Measurements from ENCODE around the gene RBM33.
A peak's percentile ranks its signal among the peaks of the same experiment; 100 is the strongest.

Gene RBM33

GRCh38 chr7:155656891-155657290 is 12.4 kb downstream of the RBM33 start:
- no peak for DNase-seq
- intact Hi-C loops (cut with DNase I), result no loop called here

GRCh38 chr7:155660059-155660757 is 15.7 kb downstream of the RBM33 start:
- intact Hi-C loops (cut with DNase I), result no loop called here
- DNase-seq, result no peak

- intact Hi-C loops (cut with DNase I), result no loop called here
- DNase-seq, result no peak
These were observed 16.3 kb downstream of the RBM33 start for GRCh38 chr7:155660758-155661093.

GRCh38 chr7:155662343-155663043 is 18.0 kb downstream of the RBM33 start:
- intact Hi-C loops (cut with DNase I), result no loop called here
- DNase-seq, result no peak

- intact Hi-C loops (cut with DNase I), result no loop called here
- DNase-seq, result no peak
These were observed 19.5 kb downstream of the RBM33 start for GRCh38 chr7:155663937-155664336.

GRCh38 chr7:155665079-155665956 is 20.9 kb downstream of the RBM33 start:
- DNase-seq, result no peak

GRCh38 chr7:155665957-155666287 is 21.5 kb downstream of the RBM33 start:
- intact Hi-C loops (cut with DNase I), result no loop called here
- no peak for DNase-seq

More at GRCh38 chr7:155665079-155665956, 20.9 kb downstream of the RBM33 start:
- intact Hi-C loops (cut with DNase I), result no loop called here

- no peak for DNase-seq
- intact Hi-C loops (cut with DNase I), result no loop called here
These were observed 22.9 kb downstream of the RBM33 start for GRCh38 chr7:155667241-155667829.

GRCh38 chr7:155669717-155670505 is 25.4 kb downstream of the RBM33 start:
- DNase-seq, result peak in 9 of 42 donors; percentile 14 to 56 (median 21)
- intact Hi-C loops (cut with DNase I), result no loop called here

- peak in 2 of 42 donors; percentile 21 to 51 for DNase-seq
These were observed 26.1 kb downstream of the RBM33 start for GRCh38 chr7:155670521-155670920.

GRCh38 chr7:155674556-155674955 is 30.1 kb downstream of the RBM33 start:
- DNase-seq, result no peak
- intact Hi-C loops (cut with DNase I), result no loop called here

More at GRCh38 chr7:155670521-155670920, 26.1 kb downstream of the RBM33 start:
- intact Hi-C loops (cut with DNase I), result no loop called here

GRCh38 chr7:155676052-155676451 is 31.6 kb downstream of the RBM33 start:
- no peak for DNase-seq
- intact Hi-C loops (cut with DNase I), result no loop called here

GRCh38 chr7:155677688-155678087 is 33.2 kb downstream of the RBM33 start:
- intact Hi-C loops (cut with DNase I), result no loop called here
- DNase-seq, result no peak

GRCh38 chr7:155680124-155680523 is 35.7 kb downstream of the RBM33 start:
- no peak for DNase-seq
- intact Hi-C loops (cut with DNase I), result no loop called here

- DNase-seq, result no peak
- intact Hi-C loops (cut with DNase I), result no loop called here
These were observed 36.4 kb downstream of the RBM33 start for GRCh38 chr7:155680864-155681263.

- intact Hi-C loops (cut with DNase I), result no loop called here
- no peak for DNase-seq
These were observed 37.2 kb downstream of the RBM33 start for GRCh38 chr7:155681663-155682062.

- intact Hi-C loops (cut with DNase I), result no loop called here
- no peak for DNase-seq
These were observed 38.0 kb downstream of the RBM33 start for GRCh38 chr7:155682484-155682883.

- DNase-seq, result no peak
These were observed 38.6 kb downstream of the RBM33 start for GRCh38 chr7:155683098-155683497.

GRCh38 chr7:155683714-155684113 is 39.3 kb downstream of the RBM33 start:
- intact Hi-C loops (cut with DNase I), result no loop called here
- DNase-seq, result no peak

More at GRCh38 chr7:155683098-155683497, 38.6 kb downstream of the RBM33 start:
- intact Hi-C loops (cut with DNase I), result no loop called here

All from head of caudate nucleus (tissue), 42 donors.